Upper lobe of left lung (tissue), 4 donors: ENCODE results near the gene RPL31.

Experiments
- CTCF ChIP-seq, 6 experiments: fragments of 450-650 bp in 4 of 6; fragments of 200-600 bp in 2 of 6; sonication (generic) in 2 of 6; IDR thresholded peaks; one replicate each; pipeline ENCODE4 v1.5.1; 2016 to 2019; ENCODE audit warnings: antibody characterized with exemption in 6 of 6
- POLR2A ChIP-seq, 4 donors: fragments of 450-650 bp; IDR thresholded peaks; one replicate each; pipeline ENCODE4 v1.5.1; 2016 to 2017; ENCODE audit warnings: antibody characterized with exemption in 4 of 4, mild to moderate bottlenecking in 2 of 4

GRCh38 chr2:101052147-101052546, 50.1 kb downstream of the RPL31 start:
- no peak for TF ChIP-seq CTCF (IDR thresholded peaks at IDR 0.05)
- TF ChIP-seq POLR2A (IDR thresholded peaks at IDR 0.05) = no peak
